SK-N-SH (cell line): ENCODE data around the gene CCDC81. TPM values are rescaled to one million over a fixed set of nuclear protein-coding genes. Genes with fewer than 3 reads are reported as not detected.

Experiments used
- CTCF ChIA-PET: fragments of 300-600, 350-600 bp; formaldehyde crosslinking; extraction: SDS; loops from one replicate; lab custom pipeline; 2021; lab: Yijun Ruan, JAX
- POLR2A ChIA-PET: fragments of 350-600 bp; sonication (Branson Sonifier 250); formaldehyde crosslinking; extraction: SDS; loops from one replicate; lab custom pipeline; 2020; ENCODE audit warnings: antibody characterized with exemption, inconsistent platforms; lab: Yijun Ruan, JAX
- DNase-seq: peaks from one replicate; pipeline ENCODE4 v3.0.0; 2012
- H2AFZ ChIP-seq: fragments of 200-600 bp; sonication (generic); 2 replicates; pipeline ENCODE4 v1.8.1; 2016; ENCODE audit warnings: antibody characterized with exemption, mild to moderate bottlenecking, low read depth
- H3F3A ChIP-seq: fragments of 200-600 bp; sonication (generic); replicated peaks from 2 replicates; pipeline ENCODE3; 2016; ENCODE audit warnings: antibody characterized with exemption, mild to moderate bottlenecking; ENCODE audit not compliant: insufficient read depth
- H3K27ac ChIP-seq, 2 experiments: fragments of 200-500 bp in 1 of 2; fragments of 200-600 bp in 1 of 2; sonication (Bioruptor generic) in 1 of 2; sonication (generic), shearing (Covaris generic) in 1 of 2; 2 replicates each; pipeline versions ENCODE4 v1.5.1 to v1.6.1; 2014 to 2016; ENCODE audit warnings: low read depth in 2 of 2, inconsistent platforms in 1 of 2, low read length in 1 of 2, mild to moderate bottlenecking in 1 of 2, mixed read lengths in 1 of 2
- H3K27me3 ChIP-seq: fragments of 200-600 bp; sonication (generic), shearing (Covaris generic); 2 replicates; pipeline ENCODE4 v1.6.1; 2016; ENCODE audit warnings: mixed run types; ENCODE audit not compliant: insufficient read depth
- H3K36me3 ChIP-seq, 2 experiments: fragments of 200-500 bp in 1 of 2; fragments of 200-600 bp in 1 of 2; sonication (Bioruptor generic) in 1 of 2; sonication (generic) in 1 of 2; replicated peaks in 1 of 2; 2 replicates each; pipeline versions ENCODE3 to v1.5.1; 2014 to 2016; ENCODE audit warnings: low read length in 1 of 2, mild to moderate bottlenecking in 1 of 2; ENCODE audit not compliant: insufficient read depth in 2 of 2, control insufficient read depth in 1 of 2
- H3K4me1 ChIP-seq, 2 experiments: fragments of 200-500 bp in 1 of 2; fragments of 200-600 bp in 1 of 2; sonication (Bioruptor generic) in 1 of 2; sonication (generic), shearing (Covaris generic) in 1 of 2; 2 replicates each; pipeline versions ENCODE4 v1.5.1 to v1.6.1; 2014 to 2016; ENCODE audit warnings: low read depth in 1 of 2, low read length in 1 of 2, mixed run types in 1 of 2; ENCODE audit not compliant: insufficient read depth in 2 of 2, control insufficient read depth in 1 of 2
- H3K4me2 ChIP-seq: fragments of 200-600 bp; sonication (generic), shearing (Covaris generic); 2 replicates; pipeline ENCODE4 v1.6.1; 2017; ENCODE audit warnings: mixed run types
- H3K4me3 ChIP-seq, 2 experiments: fragments of 200-500 bp in 1 of 2; fragments of 200-600 bp in 1 of 2; sonication (Bioruptor generic) in 1 of 2; sonication (generic), shearing (Covaris generic) in 1 of 2; 2 replicates each; pipeline versions ENCODE4 v1.5.1 to v1.8.1; 2014 to 2016; ENCODE audit warnings: low read depth in 2 of 2, inconsistent platforms in 1 of 2, low read length in 1 of 2, mild to moderate bottlenecking in 1 of 2, mixed read lengths in 1 of 2, moderate library complexity in 1 of 2
- H3K79me2 ChIP-seq: fragments of 200-600 bp; sonication (generic); 2 replicates; pipeline ENCODE4 v1.8.1; 2017; ENCODE audit warnings: mild to moderate bottlenecking; ENCODE audit not compliant: insufficient read depth
- H3K9ac ChIP-seq: fragments of 200-600 bp; sonication (generic); 2 replicates; pipeline ENCODE4 v1.6.1; 2017; ENCODE audit warnings: mixed run types
- H3K9me2 ChIP-seq: fragments of 200-600 bp; sonication (generic); 2 replicates; pipeline ENCODE4 v1.6.1; 2017; ENCODE audit warnings: mixed run types
- H3K9me3 ChIP-seq: fragments of 200-600 bp; sonication (generic); 2 replicates; pipeline ENCODE4 v1.6.1; 2017; ENCODE audit warnings: mixed run types, mild to moderate bottlenecking, moderate library complexity
- H4K20me1 ChIP-seq: fragments of 200-600 bp; sonication (generic); 2 replicates; pipeline ENCODE4 v1.6.1; 2017; ENCODE audit warnings: mild to moderate bottlenecking, mixed run types; ENCODE audit not compliant: insufficient read depth
- CHD2 ChIP-seq: fragments of 150-350 bp; IDR thresholded peaks from 2 replicates; pipeline ENCODE4 v1.6.1; 2018; ENCODE audit warnings: low read length; ENCODE audit not compliant: partially characterized antibody
- ELF1 ChIP-seq: IDR thresholded peaks from 2 replicates; pipeline ENCODE4 v1.4.0; 2012
- FOXM1 ChIP-seq: IDR thresholded peaks from 2 replicates; pipeline ENCODE4 v1.4.0; 2012; ENCODE audit warnings: low read depth, mild to moderate bottlenecking
- GATA2 ChIP-seq: sonication (generic); formaldehyde crosslinking; IDR thresholded peaks from 2 replicates; pipeline ENCODE4 v1.5.0; 2020; ENCODE audit warnings: mild to moderate bottlenecking, missing genetic modification reagents
- IRF3 ChIP-seq: fragments of 150-350 bp; IDR thresholded peaks from 2 replicates; pipeline ENCODE4 v1.6.1; 2016; ENCODE audit warnings: mild to moderate bottlenecking, low read depth, low read length
- MEF2A ChIP-seq: IDR thresholded peaks from 2 replicates; pipeline ENCODE4 v1.4.0; 2012; ENCODE audit warnings: low read depth, borderline replicate concordance
- MXI1 ChIP-seq: IDR thresholded peaks from 2 replicates; pipeline ENCODE4 v1.6.1; 2012; ENCODE audit warnings: mild to moderate bottlenecking, low read depth, low read length, improper control_type of control experiment
- PBX3 ChIP-seq: IDR thresholded peaks from 2 replicates; pipeline ENCODE4; 2012
- POLR2AphosphoS5 ChIP-seq: IDR thresholded peaks from 2 replicates; pipeline ENCODE4 v1.6.1; 2012; ENCODE audit warnings: low read depth, low read length
- RAD21 ChIP-seq: IDR thresholded peaks from 2 replicates; pipeline ENCODE4 v1.6.1; 2012; ENCODE audit warnings: mild to moderate bottlenecking, low read length
- RCOR1 ChIP-seq: fragments of 150-350 bp; IDR thresholded peaks from 2 replicates; pipeline ENCODE4 v1.6.1; 2017; ENCODE audit warnings: antibody characterized with exemption, low read length
- REST ChIP-seq: IDR thresholded peaks from 2 replicates; pipeline ENCODE4 v1.6.1; 2012; ENCODE audit warnings: mild to moderate bottlenecking, low read depth, low read length, moderate library complexity
- SIN3A ChIP-seq: IDR thresholded peaks from 2 replicates; pipeline ENCODE4 v1.6.1; 2012; ENCODE audit warnings: low read depth, mild to moderate bottlenecking, low read length, moderate library complexity, borderline replicate concordance
- TEAD4 ChIP-seq: IDR thresholded peaks from 2 replicates; pipeline ENCODE4 v1.4.0; 2012; ENCODE audit warnings: mild to moderate bottlenecking, borderline replicate concordance; ENCODE audit not compliant: insufficient read depth
- USF1 ChIP-seq: IDR thresholded peaks from 2 replicates; pipeline ENCODE4 v1.4.0; 2012; ENCODE audit warnings: low read depth, borderline replicate concordance
- WGBS: methylation state at CpG from one replicate; pipeline ENCODE4 v1.1.6; 2017; ENCODE audit warnings: low lambda C conversion rate; 5-methylcytosine and 5-hydroxymethylcytosine counted together
- polyA plus RNA-seq, 3 experiments: library from polyadenylated mRNA; depleted of rRNA; stranded (reverse); fragments of >200 nt; gene quantifications; 2 replicates each; pipeline ENCODE4 v1.2.3, GENCODE V29; 2012

CCDC81 gene
- polyA plus RNA-seq, 1 of the 3 experiments (the other 2 are of a cell fraction) = 0.49 TPM

GRCh38 chr11:86415026-86415425 is 40.3 kb downstream of the CCDC81 start:
- no peaks in the 10 kb centered on the region for H3F3A ChIP-seq
- ChIA-PET CTCF (interaction anchor here (1.1 kb wide), 1 partner anchor 389 kb away, joined by 3 read pairs; no protein-coding TSS in a partner anchor), POLR2A (no interaction called here)
- no peak overlapping the region for H3K27ac ChIP-seq
- TF ChIP-seq RAD21 (no peak), FOXM1 (no peak), CHD2 (no peak), MEF2A (no peak), REST (no peak), PBX3 (no peak), ELF1 (no peak), SIN3A (no peak), RCOR1 (no peak), TEAD4 (no peak), USF1 (no peak), MXI1 (no peak), IRF3 (no peak), GATA2 (CRISPR knock-in tag) (no peak), POLR2AphosphoS5 (no peak)
- H3K4me1 ChIP-seq = no peaks in the 10 kb centered on the region
- DNase-seq = no peak
- H3K27me3 ChIP-seq = no peaks in the 10 kb centered on the region
- H3K4me2 ChIP-seq = no peak overlapping the region
- H3K9ac ChIP-seq = no peak overlapping the region
- no peaks in the 10 kb centered on the region for H3K9me2 ChIP-seq
- H3K9me3 ChIP-seq = no peaks in the 10 kb centered on the region
- H3K79me2 ChIP-seq = no peaks in the 10 kb centered on the region
- no peak overlapping the region for H3K4me3 ChIP-seq
- no peak overlapping the region for H2AFZ ChIP-seq
- H4K20me1 ChIP-seq = no peaks in the 10 kb centered on the region
- WGBS = 76% methylated on average over 4 of the region's 4 CpGs
- no peaks in the 10 kb centered on the region for H3K36me3 ChIP-seq
